BJ (cell line): Measurements from ENCODE around the gene MEIS1. TPM values are rescaled to one million over a fixed set of nuclear protein-coding genes. Genes with fewer than 3 reads are reported as not detected.

Experiments
- CTCF ChIA-PET: fragments of 350-600 bp; formaldehyde crosslinking; extraction: SDS; loops from one replicate; lab custom pipeline; 2021; ENCODE audit warnings: antibody characterized with exemption, inconsistent platforms; lab: Yijun Ruan, JAX
- POLR2A ChIA-PET: fragments of 300-600 bp; sonication (Branson Sonifier 250); formaldehyde crosslinking; extraction: SDS; loops from one replicate; lab custom pipeline; 2021; ENCODE audit warnings: antibody characterized with exemption; lab: Charles Lee
- DNase-seq: peaks from one replicate; pipeline ENCODE4 v3.0.0-alpha.2; 2011; ENCODE audit warnings: low read depth
- H3K27me3 ChIP-seq: 2 replicates; pipeline ENCODE4 v1.6.0; 2011; ENCODE audit warnings: low read length; ENCODE audit not compliant: control insufficient read depth, insufficient read depth
- H3K36me3 ChIP-seq: 2 replicates; pipeline ENCODE4 v1.5.1; 2011; ENCODE audit warnings: low read length; ENCODE audit not compliant: control insufficient read depth, insufficient read depth
- H3K4me3 ChIP-seq: 2 replicates; pipeline ENCODE4 v1.5.1; 2011; ENCODE audit warnings: low read depth, mild to moderate bottlenecking, control low read depth, low read length
- polyA plus RNA-seq: library from polyadenylated mRNA; depleted of rRNA; stranded (reverse); fragments of >200 nt; gene quantifications from 2 replicates; pipeline ENCODE4 v1.2.3, GENCODE V29; 2011
- TF ChIP-seq, protein P1 (sequence below): IDR thresholded peaks from 2 replicates; pipeline ENCODE4 v1.5.1; 2011; ENCODE audit warnings: low read depth, mild to moderate bottlenecking, control low read depth, inconsistent platforms, low read length, moderate library complexity; ENCODE audit not compliant: insufficient read depth

MEIS1 gene
- polyA plus RNA-seq, 1 experiment, result 65.7 TPM

DNA sequence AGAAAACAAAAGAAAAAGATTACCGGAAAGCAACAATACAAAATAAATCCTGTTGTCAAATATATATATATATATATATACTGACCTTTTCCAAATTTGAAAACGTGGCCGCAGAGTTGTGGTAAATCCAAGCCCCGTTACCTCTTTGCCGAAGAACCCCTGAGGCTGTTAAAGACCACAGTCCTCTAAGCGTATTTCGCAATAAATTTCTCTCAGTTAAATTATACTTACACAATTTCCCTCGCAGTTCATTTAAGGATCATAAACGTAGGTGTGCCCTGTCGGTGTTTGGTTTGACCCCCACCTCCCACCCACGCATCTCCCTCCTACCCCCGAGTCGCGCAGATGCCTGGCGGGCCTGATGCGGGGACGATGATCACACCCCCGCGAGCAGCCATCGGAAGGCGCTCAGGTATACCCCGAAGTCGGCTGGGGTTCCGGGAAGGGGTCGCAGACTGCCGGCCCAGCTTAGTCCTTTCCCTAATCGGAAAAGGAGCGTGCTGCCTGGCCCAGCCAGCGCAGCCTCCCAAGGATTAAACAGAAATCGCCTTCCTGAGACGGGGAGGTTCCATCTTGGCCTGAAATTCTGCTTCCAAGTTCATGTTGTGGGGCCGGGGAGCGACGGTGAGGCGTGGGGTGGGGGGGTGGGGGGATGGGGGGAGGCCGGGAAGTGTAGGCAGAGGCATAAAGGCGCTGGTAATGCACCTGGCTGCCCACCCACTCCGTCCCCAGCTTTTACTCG is 2.9 kb upstream of the MEIS1 start:
- TF ChIP-seq, protein P1, sequence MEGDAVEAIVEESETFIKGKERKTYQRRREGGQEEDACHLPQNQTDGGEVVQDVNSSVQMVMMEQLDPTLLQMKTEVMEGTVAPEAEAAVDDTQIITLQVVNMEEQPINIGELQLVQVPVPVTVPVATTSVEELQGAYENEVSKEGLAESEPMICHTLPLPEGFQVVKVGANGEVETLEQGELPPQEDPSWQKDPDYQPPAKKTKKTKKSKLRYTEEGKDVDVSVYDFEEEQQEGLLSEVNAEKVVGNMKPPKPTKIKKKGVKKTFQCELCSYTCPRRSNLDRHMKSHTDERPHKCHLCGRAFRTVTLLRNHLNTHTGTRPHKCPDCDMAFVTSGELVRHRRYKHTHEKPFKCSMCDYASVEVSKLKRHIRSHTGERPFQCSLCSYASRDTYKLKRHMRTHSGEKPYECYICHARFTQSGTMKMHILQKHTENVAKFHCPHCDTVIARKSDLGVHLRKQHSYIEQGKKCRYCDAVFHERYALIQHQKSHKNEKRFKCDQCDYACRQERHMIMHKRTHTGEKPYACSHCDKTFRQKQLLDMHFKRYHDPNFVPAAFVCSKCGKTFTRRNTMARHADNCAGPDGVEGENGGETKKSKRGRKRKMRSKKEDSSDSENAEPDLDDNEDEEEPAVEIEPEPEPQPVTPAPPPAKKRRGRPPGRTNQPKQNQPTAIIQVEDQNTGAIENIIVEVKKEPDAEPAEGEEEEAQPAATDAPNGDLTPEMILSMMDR, result no peak
- H3K4me3 ChIP-seq, result peak overlapping the region; percentile 85
- ChIA-PET CTCF (interaction anchor here (4.1 kb wide), 1 partner anchor 144 kb away, joined by 22 read pairs; no protein-coding TSS in a partner anchor), POLR2A (no interaction called here)
- peaks cover 6% of the 10 kb centered on the region for H3K27me3 ChIP-seq
- no peaks in the 10 kb centered on the region for H3K36me3 ChIP-seq
- DNase-seq, result no peak

DNA sequence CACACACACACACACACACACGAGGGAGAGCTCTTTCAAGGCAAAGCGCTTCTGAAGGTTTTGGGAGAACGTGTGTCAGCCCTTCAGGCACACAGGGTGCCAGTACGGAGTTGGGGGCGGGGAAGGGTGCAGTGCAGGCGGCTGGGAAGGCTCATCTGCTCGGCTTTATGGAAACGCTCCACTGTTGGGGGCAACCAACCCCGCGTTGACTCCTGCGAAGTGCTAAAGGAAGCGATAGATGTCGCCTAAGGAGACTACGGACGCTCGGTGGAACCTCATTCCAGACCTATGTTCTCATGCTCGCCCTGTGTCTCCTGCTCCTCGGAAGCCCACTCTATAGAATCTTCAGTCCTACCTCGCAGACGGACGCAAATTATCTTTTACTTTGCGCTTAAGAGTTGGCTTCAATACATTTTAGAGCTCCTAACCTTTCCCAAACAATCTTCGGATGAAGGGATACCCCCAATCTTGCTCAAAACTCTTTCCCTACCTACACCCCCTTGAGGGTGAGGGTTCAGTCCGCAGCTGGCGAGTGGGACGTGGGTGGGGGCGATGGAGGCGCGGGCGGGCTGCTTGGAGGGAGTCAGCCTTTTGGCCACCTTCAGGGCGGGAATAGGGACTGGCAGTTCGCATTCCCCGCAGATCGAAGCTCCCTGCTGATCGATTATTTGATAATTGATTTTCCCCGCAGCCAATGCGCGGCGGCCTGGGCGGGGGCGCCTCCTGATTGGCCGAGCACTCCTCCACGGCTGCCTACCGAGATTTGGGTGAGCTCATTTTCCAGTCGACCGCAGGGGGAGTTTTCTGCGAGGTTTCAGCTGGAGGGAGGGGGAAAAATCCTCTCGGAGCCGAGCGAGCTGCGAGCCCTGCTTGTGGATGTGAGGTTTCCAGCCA is 1.9 kb upstream of the MEIS1 start:
- POLR2A ChIA-PET, result interaction anchor here (0.5 to 1.4 kb wide), 3 partner anchors 14 to 1357 kb away, joined by 3 read pairs; no protein-coding TSS in a partner anchor
- CTCF ChIA-PET, result interaction anchor here (0.8 to 4.1 kb wide), 6 partner anchors 137 to 1598 kb away, joined by 3 to 22 read pairs (median 3); no protein-coding TSS in a partner anchor
- TF ChIP-seq, protein P1, result no peak

DNA sequence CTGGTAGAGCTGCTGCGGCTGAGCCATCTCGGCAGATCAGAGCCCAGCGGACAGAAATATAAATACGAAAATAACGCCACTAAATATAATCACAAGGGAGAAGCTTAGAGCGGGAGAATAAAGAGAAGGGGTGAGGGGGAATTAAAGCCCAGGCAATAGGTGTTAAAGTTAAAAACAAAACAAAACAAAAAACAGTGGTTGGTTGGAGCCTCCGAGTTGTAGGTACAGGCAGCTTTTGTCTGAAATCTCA is 1.3 kb upstream of the MEIS1 start:
- Histone ChIP-seq H3K36me3 (peaks cover 7% of the 10 kb centered on the region), H3K27me3 (no peaks in the 10 kb centered on the region), H3K4me3 (peak overlapping the region; percentile 85)
- ChIA-PET POLR2A (interaction anchor here (0.5 to 1.4 kb wide), 4 partner anchors 134 to 1357 kb away, joined by 3 to 5 read pairs (median 3); no protein-coding TSS in a partner anchor), CTCF (interaction anchor here (0.8 to 4.1 kb wide), 6 partner anchors 136 to 1597 kb away, joined by 3 to 22 read pairs (median 3); no protein-coding TSS in a partner anchor)
- TF ChIP-seq, protein P1, result no peak
- DNase-seq, result no peak

More for the DNA sequence above, 1.9 kb upstream of the MEIS1 start:
- DNase-seq, result peak; percentile 74
- Histone ChIP-seq H3K4me3 (peak overlapping the region; percentile 85), H3K27me3 (peaks cover under 1% of the 10 kb centered on the region; the same call in 1 of the 2 replicates), H3K36me3 (peaks cover 5% of the 10 kb centered on the region)

DNA sequence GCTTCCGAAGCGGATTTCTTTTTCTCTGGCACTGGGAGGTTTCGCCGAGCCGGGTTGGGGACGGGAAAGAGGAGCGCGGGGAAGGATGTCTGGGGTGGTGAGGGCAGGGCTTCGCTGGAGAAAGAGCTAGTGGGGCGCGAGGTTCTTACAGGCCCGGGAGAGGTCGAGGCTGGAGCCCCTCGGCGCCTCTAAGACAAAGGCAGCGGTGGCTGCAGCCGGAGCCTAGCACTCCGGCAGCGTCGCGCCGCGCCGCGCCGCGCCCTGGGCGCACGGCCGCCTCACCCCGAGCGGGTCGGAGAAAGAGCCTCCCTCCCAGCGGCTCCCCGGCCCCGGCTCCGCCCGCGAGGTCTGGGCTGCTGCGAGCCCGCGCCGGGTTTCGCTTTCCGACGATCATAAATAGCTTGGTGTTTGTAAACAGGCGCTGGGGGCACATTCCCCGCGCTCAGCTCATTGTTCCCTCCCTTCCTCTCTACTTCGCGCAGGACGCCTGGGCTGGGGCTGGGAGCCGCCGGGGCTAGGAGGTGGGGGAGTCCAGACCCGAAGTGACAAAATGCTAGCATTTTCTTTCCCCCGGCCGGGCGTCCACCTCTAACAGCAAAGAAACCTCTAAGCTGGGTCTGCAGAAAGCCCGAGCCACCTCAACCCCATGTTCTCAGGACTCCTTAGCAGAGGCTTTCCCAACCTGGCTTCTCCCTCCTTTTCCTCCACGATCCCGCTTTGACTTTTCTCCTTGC is 813 bp upstream of the MEIS1 start:
- H3K36me3 ChIP-seq, result peaks cover 8% of the 10 kb centered on the region
- no peaks in the 10 kb centered on the region for H3K27me3 ChIP-seq
- ChIA-PET POLR2A (interaction anchor here (0.5 to 2.1 kb wide), 8 partner anchors 13 to 1356 kb away, joined by 3 to 15 read pairs (median 4); no protein-coding TSS in a partner anchor), CTCF (interaction anchor here (0.9 to 4.1 kb wide), 6 partner anchors 30 to 1596 kb away, joined by 3 to 22 read pairs (median 3); no protein-coding TSS in a partner anchor)
- no peak for DNase-seq
- TF ChIP-seq, protein P1, result no peak
- H3K4me3 ChIP-seq, result peak overlapping the region; percentile 85
